ENCODE results near the gene TXNDC16.

TXNDC16 gene

DNA sequence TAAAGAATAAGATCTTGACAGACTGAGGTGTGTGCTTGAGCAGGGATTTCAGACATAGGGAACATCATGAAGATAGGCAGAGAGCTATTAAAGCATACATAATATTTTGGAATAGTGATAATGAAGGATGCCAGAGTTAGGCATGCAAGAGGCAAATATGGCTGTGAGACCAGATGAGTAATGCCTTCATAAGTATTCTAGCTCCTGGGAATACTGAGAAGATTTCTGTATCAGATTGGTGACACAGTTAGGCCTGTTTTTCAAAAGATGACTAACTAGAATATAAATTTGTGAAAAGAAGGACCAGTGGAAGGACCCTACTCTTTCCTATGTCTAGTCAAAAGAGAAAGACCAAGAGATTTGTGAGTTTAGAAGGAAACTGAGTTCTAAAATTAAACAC is 108.8 kb downstream of the TXNDC16 start:
- no peak for DNase-seq

DNA sequence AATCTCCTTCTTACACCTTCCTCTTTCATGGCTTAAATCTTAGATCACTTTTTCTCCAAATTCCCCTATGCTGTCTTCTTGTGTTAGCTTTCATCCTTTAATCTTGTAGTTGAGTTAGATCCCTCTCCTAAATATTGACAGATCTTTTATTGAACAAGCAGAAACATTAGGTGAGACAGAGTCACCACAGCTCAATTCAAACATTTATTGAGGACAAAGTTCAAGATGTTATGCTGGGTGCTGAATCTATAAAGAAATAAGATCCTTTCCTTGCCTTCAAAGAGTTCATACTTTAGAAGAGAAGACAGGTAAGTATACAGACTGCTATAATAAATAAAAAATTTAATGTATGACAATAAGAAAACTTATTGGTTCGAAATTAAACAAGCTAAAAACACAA is 109.7 kb downstream of the TXNDC16 start:
- no peak for DNase-seq

DNA sequence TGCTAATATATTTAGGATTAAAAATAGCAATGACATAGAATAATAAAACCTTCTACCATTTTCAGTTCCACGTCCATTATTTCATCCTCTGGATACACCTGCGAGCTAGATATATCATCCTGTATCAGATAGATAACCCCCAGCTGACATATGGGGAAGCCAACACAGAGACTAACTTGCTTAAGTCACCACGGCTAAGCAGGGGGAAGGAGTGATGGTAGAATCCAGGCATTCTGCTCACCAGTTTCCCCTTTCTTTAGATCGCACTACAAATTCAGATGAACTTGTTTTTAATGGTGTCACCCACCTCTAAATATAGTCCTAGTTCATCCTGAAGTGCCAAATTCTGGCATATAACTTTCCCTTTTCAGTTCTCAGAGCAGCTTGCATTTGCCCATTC is 110.1 kb downstream of the TXNDC16 start:
- no peak for DNase-seq

DNA sequence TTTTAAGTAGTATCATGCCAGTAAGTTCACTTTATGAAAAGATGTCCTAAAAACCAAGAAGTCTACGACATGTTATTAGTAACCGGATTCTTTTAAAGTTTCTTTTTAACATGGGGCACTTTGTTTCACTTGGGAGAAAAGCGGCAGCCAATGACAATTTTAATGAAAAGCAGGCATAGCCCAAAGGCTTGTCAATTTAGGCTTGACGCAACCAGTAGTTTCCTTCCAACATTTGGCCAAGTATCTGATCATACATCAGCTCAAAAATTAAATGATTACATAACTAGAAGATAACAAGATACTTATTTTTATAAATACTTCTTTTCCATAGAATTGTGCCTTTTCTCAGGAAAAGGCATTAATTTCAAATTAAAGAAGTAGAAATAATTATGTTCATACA is 112.8 kb downstream of the TXNDC16 start:
- DNase-seq: no peak

DNA sequence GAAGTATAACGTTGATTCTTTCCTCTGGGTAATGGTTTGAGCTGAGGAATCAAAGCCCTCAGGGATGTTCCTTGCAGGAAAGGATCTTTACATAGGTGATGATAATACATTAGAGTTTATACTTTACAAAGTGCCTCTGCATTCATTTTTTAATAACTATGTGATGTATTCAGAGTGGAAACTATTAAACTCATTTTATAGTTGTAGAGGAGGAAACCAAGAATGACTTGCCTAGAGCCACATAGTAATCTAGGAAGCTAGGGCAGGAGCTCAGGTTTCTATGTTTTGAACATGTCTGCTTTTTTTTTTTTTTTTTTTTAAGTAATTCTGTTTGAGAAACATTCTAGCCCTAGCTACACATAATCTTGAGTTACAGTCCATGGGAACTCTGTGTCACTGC is 117.3 kb downstream of the TXNDC16 start:
- no peak for DNase-seq

DNA sequence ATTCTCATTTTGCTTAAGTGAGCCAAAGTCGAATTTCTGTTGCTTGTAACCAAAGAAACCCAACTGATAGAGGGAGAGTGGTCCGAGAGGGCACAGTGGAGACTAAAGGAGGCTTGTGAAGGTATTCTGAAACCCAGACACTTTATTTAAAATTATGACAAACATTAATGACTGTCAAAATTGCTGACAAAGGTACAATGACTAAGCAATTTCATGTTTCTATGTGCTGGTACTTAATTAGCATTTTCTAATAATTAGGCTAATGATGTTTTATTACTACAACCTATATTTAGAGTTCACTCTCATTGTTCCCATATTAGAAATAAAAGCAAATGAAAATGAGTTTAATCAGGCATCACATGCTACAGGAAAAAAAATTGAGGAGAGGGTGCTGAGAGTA is 121.8 kb downstream of the TXNDC16 start:
- no peak for DNase-seq

DNA sequence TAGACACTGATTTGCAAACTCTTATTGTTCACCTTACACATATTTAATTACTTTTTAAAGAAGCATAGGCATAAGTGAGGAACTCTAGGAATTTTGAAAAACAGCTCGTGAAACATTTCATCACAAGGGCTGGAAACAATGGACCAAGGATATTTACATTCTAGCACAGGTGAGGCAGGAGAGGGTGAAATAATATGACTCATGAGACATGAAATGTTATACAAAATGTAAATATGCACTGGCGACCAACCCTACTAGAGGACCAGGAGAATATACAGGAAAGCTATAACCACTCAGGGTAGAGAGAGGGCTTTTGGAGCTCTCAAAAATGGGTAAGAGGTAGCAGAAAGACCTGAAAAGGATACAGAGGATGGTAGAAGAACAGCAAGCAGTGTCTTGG is 122.9 kb downstream of the TXNDC16 start:
- DNase-seq: no peak

DNA sequence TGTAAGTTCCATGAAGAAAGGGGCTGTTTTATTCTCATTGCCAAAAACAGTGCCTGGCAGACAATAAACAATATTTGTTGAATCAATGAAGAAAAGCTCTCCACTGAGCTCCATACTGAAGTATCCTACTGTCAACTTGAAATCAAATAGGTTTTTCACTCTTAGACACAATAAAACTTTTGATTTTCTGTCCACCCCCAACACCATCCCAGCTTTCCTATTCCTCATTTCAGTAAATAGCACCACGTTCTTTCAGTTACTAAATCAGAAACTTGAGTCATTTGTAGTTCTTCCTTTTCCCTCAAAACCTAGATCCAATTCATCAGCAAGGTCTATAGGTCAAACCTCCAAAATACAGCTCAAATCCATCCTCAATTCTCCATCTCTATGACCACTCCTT is 124.8 kb downstream of the TXNDC16 start:
- no peak for DNase-seq

DNA sequence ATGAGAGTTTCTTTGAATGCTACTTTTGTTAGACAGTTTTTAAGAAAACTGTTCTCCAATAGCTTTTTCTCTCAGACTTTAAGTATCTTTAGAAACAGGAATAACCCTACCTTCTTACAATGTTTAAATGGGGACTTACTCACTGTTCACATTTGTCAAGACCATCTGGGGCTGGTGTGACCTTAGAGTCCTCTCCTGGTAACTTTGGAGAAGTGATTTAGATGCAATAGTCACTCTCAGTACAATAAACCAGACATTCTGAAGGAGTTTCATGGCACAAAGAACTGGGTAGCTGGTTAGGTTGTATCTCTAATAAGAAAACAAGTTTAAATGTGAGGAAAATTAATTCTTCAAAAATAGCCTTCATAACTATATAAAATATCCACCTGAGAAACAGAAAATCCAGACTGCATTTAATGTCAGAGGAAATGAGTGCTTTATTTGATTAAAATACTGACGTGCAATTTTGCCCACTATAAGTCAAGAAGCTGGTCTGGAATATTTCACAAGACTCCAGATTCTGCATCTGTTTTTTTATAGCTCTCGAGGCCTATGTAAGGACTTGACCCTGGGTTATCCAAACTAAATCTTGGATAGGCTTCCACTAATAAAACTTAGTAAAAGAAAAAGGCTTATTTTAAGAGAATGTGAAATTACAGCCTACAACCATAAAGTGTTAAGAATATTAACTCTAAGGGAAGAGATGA is 129.5 kb downstream of the TXNDC16 start:
- no peak for DNase-seq

DNA sequence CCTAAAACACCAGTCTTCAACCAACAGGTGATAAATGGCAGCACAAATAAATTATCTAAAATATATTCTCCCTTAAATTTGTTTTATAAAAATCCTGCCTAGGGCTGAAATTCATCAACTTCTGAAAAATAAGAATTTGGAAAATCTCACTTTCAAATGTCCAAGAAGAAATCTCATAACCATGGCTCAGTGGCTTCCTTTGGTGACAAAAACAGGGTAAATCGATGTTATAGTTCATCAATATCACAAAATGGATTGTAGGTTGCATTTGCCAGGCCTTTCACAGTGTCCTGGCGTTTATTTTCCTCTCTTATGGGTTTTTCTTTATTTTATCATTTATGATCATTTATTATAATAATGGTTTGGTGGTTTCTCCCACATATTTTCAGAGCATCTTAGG is 135.2 kb downstream of the TXNDC16 start:
- DNase-seq: no peak

DNA sequence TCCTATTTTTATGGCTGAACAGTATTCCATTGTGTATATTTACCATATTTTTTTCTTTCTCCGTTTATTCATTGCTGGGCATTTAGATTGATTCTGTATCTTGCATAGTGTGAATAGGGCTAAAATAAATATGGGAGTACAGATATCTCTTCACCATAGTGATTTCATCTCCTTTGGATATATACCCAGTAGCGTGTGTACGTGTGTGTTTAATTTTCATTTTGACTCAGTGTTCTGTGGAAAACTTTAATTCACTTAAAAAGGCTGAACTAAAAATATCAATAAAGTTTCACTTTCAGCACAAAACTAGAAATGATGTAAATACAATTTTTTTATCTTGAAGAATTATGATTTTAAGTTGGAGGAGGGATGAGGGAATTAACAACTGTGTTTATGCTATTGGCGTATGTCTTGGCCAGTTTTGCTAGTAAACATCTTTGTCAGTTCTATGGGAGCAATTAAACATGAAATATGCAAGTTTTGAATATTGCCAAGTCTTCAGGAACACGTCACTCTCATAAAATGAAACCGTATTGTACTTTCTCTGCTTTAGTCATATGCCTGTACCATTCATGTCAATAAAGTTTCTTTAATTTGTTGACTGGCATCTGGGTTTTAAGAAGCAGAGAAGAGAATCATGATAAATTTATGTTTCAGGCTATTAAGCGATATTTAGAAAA is 138.4 kb downstream of the TXNDC16 start:
- no peak for DNase-seq

DNA sequence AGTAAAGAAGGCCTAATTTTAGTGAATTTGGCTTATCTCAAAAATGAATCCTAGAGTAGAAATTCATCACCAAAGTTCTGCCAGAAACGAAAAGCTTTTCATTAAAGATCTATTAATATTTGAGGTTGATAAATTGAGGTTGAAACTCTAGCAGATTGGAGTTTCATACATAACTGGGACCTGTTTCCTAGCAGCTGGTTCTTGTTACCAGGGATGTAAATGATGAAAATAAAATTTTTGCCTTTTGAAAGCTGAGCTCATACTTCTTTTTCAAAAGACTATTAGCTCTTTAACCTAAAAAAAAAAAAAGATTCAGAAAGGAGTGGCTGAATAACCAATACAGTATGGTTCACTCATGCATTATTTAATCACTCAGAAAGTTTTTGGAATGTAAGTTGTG is 139.9 kb downstream of the TXNDC16 start:
- DNase-seq: no peak

DNA sequence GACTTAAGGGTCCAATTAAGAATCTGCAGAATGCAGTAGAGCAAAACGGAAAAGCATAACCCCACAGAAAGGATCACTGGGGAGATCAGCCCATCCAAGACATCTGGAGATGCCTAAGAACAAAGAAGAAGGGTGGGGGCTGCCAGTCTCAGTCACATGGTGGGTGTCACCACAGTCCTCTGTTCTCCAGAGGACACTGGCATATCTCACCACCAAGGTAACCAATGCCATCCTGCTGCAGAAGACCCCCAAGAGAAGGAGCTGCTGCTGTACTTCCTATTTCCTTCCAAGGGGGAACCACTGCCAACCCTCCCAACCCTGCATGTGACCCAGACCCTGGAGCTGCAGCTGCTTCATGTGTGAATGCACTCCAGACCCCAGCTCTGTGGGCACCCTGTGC is 147.0 kb downstream of the TXNDC16 start:
- DNase-seq: no peak

DNA sequence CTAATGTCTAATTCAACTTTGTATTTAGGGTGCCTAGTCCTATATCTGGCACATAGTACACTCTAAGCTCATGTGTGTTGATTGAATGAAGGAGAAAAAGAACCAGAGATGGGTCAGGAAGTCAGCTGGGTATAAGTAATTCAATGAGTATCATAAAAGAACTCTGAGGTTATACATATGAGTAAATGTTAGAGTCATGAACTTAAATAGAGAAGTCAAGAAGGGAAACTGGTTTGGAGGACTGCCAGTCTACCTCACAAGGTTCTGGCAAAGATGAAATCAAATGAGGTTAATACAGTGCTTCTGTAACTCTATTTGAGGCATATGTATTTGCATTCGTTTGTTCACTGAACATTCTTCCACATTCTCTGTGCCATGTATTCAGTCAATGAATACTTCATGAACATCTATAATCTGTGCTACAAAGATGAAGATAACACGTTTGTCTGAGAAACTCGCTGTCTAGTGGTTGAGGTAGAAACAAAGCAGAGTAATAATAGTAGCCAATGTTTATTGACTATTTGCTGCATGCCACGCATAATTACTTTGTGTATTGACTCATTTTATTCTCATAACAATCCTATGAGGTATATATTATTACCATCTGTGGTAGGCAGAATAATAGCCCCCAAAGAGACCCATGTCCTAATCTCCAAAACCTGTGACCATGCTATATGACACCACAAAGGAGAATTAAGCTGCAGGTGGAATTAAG is 149.3 kb downstream of the TXNDC16 start:
- DNase-seq: no peak

DNA sequence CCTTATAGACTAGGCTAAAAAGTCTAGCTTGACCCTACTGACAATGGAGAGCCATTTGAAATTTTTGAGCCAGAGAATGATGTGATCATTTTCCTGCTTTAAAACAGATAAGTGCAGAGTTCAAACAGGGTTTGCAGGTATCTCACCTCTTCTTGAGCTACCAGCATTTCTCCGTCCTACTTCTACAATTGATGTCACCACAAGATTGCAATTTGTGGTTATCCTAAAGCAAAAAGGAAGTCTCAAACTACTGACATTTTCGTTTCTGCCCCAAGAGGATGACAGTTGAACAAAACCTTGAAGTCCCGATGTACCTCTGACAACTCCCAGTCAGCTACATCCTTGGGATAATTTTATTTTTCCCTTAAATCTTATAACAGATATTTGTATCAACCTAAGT is 151.5 kb downstream of the TXNDC16 start:
- no peak for DNase-seq

DNA sequence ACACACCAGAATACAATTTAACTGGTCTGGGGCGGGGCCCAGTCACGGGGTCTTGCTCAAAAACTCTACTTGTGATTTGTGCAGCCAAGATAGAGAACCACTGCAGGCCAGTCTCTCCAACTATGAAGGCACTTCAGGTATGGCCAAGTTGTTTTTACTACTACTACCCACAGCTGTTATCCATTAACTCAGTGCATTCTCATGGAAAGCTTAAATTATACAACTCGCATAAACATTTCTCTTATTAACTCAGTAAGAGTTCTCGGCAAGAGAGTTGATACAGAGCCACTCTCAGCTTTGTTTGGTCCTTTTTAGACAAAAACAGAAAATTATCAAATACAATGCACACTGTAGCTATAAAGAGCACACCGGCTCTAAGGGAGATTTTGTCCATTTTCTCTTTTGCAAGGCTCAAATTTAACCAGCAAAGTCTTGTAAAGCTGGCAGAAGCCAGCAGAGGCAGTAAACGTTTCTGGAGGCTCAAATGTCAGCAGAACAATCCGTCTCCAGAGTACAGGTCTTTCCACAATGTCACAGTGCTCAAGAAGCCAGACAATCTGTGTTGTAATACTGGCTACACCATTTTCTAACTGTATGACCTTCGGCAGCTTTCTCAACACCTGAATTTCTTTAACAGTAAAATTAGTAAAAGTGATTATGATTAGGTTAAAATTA is 152.2 kb downstream of the TXNDC16 start:
- no peak for DNase-seq

DNA sequence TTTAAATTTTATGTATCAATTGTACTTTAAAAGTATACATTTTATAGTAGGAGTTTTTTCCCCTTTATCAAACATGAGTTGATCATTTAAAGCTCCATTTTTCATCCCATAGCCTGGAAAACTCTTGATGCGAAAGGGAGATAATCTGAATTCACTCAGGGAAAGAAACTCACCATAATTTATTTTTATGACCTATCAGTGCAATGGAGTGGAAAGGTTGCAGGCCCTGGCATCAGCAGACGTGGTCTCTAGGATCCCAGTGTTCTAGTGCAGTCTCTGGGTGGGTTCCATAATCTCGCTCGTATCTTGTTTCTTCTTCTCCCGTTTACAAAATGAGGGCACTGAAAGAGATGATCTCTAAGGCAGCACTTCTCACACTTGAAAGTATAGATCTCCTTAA is 153.2 kb downstream of the TXNDC16 start:
- no peak for DNase-seq

DNA sequence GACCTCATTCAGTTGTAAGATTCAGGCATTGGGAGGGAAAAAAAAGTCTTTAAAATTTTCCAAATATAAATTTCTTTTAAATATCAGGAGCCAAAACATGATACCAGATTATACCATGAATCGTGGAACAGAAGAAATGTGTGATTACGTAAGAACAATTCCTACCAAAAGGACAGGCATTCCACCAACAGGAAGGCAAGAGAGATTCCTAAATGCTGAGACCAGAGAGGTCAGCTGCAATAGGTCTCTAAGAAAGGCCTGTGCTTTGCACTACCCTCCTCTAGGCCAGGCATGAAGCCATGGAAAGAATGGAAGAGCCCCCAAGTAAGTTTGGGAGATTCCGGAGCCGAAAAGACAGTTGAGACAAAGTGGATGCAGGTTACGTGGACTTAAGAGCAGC is 154.5 kb downstream of the TXNDC16 start:
- no peak for DNase-seq

DNA sequence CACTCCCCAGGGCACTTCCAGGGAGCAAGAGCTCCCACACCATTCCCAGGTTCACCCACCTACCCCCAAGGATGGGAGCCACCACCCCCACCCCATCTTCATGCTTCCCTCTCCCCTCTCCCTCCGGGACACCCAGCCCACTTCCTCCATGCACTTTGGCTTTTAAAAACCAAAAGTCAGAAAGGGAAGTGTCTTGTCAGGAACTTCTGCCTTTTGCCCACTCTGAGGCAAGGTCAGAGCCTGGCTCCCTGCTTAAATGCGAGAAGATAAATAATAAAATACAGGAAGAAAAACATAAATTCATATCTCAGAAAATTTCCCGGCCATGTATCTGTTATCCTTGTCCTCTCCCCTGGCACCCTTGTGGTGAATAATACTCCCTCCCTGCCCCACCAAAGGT is 156.6 kb downstream of the TXNDC16 start:
- no peak for DNase-seq

DNA sequence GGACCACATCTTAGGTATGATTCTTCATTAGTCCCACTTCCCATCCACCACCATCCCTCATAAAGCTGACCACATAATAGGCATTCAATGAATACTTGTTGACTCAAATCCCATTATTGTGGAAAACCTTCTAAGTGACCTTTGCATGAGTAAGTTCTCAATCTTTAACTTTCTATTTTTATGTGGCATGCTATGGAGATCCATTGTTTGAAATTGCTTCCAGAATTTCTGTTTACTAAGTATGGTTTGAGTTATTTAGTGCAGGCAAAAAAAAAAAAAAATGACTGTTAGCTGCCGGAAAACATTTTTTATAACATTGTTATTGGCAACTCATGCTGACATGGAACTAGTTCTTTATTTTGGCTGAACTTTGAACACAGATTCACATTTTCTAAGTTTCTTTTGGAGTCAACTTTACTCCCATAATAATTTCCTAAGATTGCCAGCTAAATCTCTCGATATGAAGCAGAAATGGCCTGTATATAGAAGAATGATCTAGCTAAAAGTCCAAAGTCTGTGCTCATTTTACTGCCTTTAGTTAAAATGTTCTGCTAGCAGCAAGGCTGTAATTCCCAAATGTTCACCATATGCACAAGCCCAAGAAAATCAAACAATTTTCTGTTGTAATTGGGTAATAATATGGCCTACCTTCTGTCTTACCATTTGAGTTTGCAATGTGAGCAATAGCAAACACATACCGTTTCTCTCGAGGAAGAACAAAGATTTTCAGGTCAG is 160.3 kb downstream of the TXNDC16 start:
- DNase-seq: no peak
